Measurements from ENCODE around the gene METTL2B. TPM values are rescaled to one million over a fixed set of nuclear protein-coding genes. Genes with fewer than 3 reads are reported as not detected.

METTL2B gene
- total and polyA plus RNA-seq, 2 of the 8 experiments (the other 6 are each of a cell fraction or from before 2014, with no cell fraction given), result 14.6 to 43.5 TPM

GRCh38 chr7:128455543-128456254 lies 20.8 kb upstream of the METTL2B start, which contains the start of gene HILPDA (continued):
- no peak for TF ChIP-seq CHD7 (IDR thresholded peaks at IDR 0.05; ENCODE audit: insufficient replicate concordance, low read length)
- no peak for TF ChIP-seq SIX5 (IDR thresholded peaks at IDR 0.05; ENCODE audit: low read depth, low read length)
- peak; percentile 69 for TF ChIP-seq POLR2AphosphoS5 (IDR thresholded peaks at IDR 0.05; ENCODE audit: low read depth, low read length)
- TF ChIP-seq BACH1 (IDR thresholded peaks at IDR 0.05; ENCODE audit: low read length), result peak; percentile 82
- TF ChIP-seq CREB1 (IDR thresholded peaks at IDR 0.05), result peak; percentile 50
- no peak for TF ChIP-seq CTBP2 (IDR thresholded peaks at IDR 0.05; ENCODE audit: borderline replicate concordance, insufficient read depth, insufficient read length, low read length)
- peak in 1 of 2 experiments; percentile 64; a peak in 1 of 4 replicates for TF ChIP-seq SIN3A (conservative IDR thresholded peaks at IDR 0.05 in 1 of 2, IDR thresholded peaks at IDR 0.05 in 1 of 2; ENCODE audit: low read depth in 1 of 2, low read length in 2 of 2)
- peak; percentile 90 for TF ChIP-seq TBP (IDR thresholded peaks at IDR 0.05; ENCODE audit: low read depth, low read length)
- no peak for TF ChIP-seq MAFK (IDR thresholded peaks at IDR 0.05; ENCODE audit: low read depth, low read length)
- no peak for TF ChIP-seq ZNF274 (IDR thresholded peaks at IDR 0.05; ENCODE audit: borderline replicate concordance, extremely low read depth, low read length)
- no peak for TF ChIP-seq KDM1A (IDR thresholded peaks at IDR 0.05; ENCODE audit: borderline replicate concordance, low read length)
